Endodermal cell (in vitro differentiated cells): ENCODE data around the gene SRMS. TPM values are rescaled to one million over a fixed set of nuclear protein-coding genes. Genes with fewer than 3 reads are reported as not detected.
"Not testable (repeated sequence)": the region's sequence is repeated elsewhere in the genome, so short reads cannot be mapped to it uniquely, and the experiment has no call there.

ENCODE experiments used
- DNase-seq: peaks from one replicate; pipeline ENCODE4 v3.0.0-alpha.2; 2017
- H3K27ac ChIP-seq: 2 replicates; pipeline ENCODE4 v1.5.1; 2013; ENCODE audit warnings: mild to moderate bottlenecking, low read depth, low read length, moderate library complexity
- H3K27me3 ChIP-seq: 2 replicates; pipeline ENCODE4 v1.6.1; 2013; ENCODE audit warnings: mild to moderate bottlenecking, low read length, moderate library complexity; ENCODE audit not compliant: insufficient read depth, control insufficient read depth, poor library complexity, severe bottlenecking
- H3K36me3 ChIP-seq: 2 replicates; pipeline ENCODE4 v1.7.0; 2013; ENCODE audit warnings: mild to moderate bottlenecking, low read length, moderate library complexity; ENCODE audit not compliant: control insufficient read depth, insufficient read depth
- H3K4me1 ChIP-seq: one replicate; pipeline ENCODE4 v1.7.0; 2013; ENCODE audit warnings: low read length; ENCODE audit not compliant: control insufficient read depth, insufficient read depth
- H3K4me3 ChIP-seq: 2 replicates; pipeline ENCODE4 v1.5.1; 2013; ENCODE audit warnings: mild to moderate bottlenecking, low read length, moderate library complexity
- H3K9ac ChIP-seq: 2 replicates; pipeline ENCODE4 v1.6.1; 2013; ENCODE audit warnings: mild to moderate bottlenecking, low read length, moderate library complexity; ENCODE audit not compliant: poor library complexity, severe bottlenecking; ENCODE audit errors: extremely low read depth
- H3K9me3 ChIP-seq: 2 replicates; pipeline ENCODE4 v1.6.1; 2013; ENCODE audit warnings: mild to moderate bottlenecking, low read length, moderate library complexity; ENCODE audit not compliant: control insufficient read depth
- H3K27ac Mint-ChIP-seq: 2 replicates; pipeline ENCODE4 v1.8.0; 2020; ENCODE audit warnings: mixed read lengths
- H3K27me3 Mint-ChIP-seq: 2 replicates; pipeline ENCODE4 v1.8.0; 2021; ENCODE audit warnings: mild to moderate bottlenecking, mixed read lengths; ENCODE audit not compliant: insufficient read depth
- H3K36me3 Mint-ChIP-seq: 2 replicates; pipeline ENCODE4 v1.8.0; 2020; ENCODE audit warnings: low read depth, mixed read lengths
- H3K4me1 Mint-ChIP-seq: 2 replicates; pipeline ENCODE4 v1.8.0; 2020; ENCODE audit warnings: mixed read lengths
- H3K4me3 Mint-ChIP-seq: 2 replicates; pipeline ENCODE4 v1.8.0; 2020; ENCODE audit warnings: mild to moderate bottlenecking, moderate library complexity, mixed read lengths
- H3K9me3 Mint-ChIP-seq: 2 replicates; pipeline ENCODE4 v1.8.0; 2020; ENCODE audit warnings: mild to moderate bottlenecking, mixed read lengths
- WGBS, 2 experiments: methylation state at CpG; one replicate each; pipeline versions ENCODE4 v1.1.5 to v1.1.7; 2013; ENCODE audit warnings: missing lambda C conversion rate in 2 of 2, mixed read lengths in 1 of 2; ENCODE audit not compliant: insufficient coverage in 1 of 2, insufficient read length in 1 of 2; 5-methylcytosine and 5-hydroxymethylcytosine counted together
- total RNA-seq, 2 donors: library from RNA; stranded (reverse); fragmentation: NEBNext Ultra II Directional in 1 of 2; extraction: Animal tissue kit (Norgen Biotek cat#: 25700) in 1 of 2; gene quantifications; 2 replicates in 1 of 2; 3 replicates in 1 of 2; pipeline ENCODE4 v1.2.1, GENCODE V29; 2021
- TF ChIP-seq, protein P1 (sequence below): fragments of 200-600 bp; sonication (generic); conservative IDR thresholded peaks from 2 replicates; pipeline ENCODE4 v1.5.0; 2021; ENCODE audit warnings: antibody characterized with exemption, mild to moderate bottlenecking

Gene SRMS
- total RNA-seq, 2 donors from 2014 or later: not detected

DNA sequence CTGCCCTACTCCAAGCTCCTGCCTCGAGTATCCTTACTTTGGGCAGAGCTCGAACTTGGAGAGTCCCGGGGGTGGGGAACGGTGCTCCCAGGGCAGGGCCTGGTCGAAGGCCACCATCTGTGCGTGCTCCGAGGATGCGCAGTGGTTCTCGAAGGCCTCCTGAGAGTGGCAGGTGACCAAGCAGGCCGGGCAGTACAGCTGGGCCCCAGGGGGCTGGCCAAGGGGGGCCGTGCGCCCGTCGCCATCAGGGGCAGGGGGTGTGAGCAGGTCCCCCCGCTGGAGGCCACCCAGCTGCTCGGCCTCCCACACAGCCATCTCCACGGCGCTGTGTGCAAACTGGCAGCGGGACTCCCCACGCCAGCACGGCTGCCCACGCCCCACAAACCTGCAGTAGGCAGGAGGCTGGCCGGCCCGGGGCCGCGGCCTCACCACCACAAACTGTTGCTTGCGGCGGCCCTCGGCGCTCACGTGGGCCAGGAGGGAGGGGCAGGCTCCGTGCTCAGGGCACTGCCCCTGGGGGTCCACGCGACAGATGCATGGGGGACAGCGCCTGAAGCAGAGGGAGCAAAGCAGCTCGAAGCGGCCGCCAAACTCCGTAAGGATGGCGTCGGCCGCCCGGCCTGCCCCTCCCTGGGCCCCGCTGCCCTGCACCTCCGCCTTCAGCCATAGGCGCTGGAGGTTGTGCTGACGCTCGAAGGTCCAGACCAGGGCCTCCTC lies 24.7 kb upstream of the SRMS start:
- H3K9me3 ChIP-seq: no peaks in the 10 kb centered on the region
- H3K27ac ChIP-seq: no peak overlapping the region
- no peaks in the 10 kb centered on the region for H3K9me3 Mint-ChIP-seq
- no peak overlapping the region for H3K9ac ChIP-seq
- H3K36me3 ChIP-seq: no peaks in the 10 kb centered on the region
- no peak overlapping the region for H3K4me3 Mint-ChIP-seq
- no peaks in the 10 kb centered on the region for H3K36me3 Mint-ChIP-seq
- no peak overlapping the region for H3K4me3 ChIP-seq
- no peak for DNase-seq
- no peak overlapping the region for H3K27ac Mint-ChIP-seq
- H3K4me1 ChIP-seq: no peaks in the 10 kb centered on the region
- no peaks in the 10 kb centered on the region for H3K4me1 Mint-ChIP-seq
- 92% methylated on average over 21 to 48 of the region's 48 CpGs for WGBS, 2 experiments
- no peaks in the 10 kb centered on the region for H3K27me3 ChIP-seq
- TF ChIP-seq, protein P1, sequence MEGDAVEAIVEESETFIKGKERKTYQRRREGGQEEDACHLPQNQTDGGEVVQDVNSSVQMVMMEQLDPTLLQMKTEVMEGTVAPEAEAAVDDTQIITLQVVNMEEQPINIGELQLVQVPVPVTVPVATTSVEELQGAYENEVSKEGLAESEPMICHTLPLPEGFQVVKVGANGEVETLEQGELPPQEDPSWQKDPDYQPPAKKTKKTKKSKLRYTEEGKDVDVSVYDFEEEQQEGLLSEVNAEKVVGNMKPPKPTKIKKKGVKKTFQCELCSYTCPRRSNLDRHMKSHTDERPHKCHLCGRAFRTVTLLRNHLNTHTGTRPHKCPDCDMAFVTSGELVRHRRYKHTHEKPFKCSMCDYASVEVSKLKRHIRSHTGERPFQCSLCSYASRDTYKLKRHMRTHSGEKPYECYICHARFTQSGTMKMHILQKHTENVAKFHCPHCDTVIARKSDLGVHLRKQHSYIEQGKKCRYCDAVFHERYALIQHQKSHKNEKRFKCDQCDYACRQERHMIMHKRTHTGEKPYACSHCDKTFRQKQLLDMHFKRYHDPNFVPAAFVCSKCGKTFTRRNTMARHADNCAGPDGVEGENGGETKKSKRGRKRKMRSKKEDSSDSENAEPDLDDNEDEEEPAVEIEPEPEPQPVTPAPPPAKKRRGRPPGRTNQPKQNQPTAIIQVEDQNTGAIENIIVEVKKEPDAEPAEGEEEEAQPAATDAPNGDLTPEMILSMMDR: no peak
- H3K27me3 Mint-ChIP-seq: no peaks in the 10 kb centered on the region

DNA sequence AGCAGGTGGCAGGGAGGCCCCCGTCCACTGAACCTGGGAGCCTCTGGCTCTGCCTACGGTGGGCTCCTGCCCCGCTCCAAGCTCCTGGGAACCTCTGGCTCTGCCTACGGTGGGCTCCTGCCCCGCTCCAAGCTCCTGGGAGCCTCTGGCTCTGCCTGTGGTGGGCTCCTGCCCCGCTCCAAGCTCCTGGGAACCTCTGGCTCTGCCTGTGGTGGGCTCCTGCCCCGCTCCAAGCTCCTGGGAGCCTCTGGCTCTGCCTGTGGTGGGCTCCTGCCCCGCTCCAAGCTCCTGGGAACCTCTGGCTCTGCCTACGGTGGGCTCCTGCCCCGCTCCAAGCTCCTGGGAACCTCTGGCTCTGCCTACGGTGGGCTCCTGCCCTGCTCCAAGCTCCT lies 23.5 kb upstream of the SRMS start:
- not testable (repeated sequence) for H3K27ac ChIP-seq, H3K9ac ChIP-seq, DNase-seq, H3K9me3 Mint-ChIP-seq, H3K36me3 Mint-ChIP-seq, H3K4me1 ChIP-seq, H3K4me1 Mint-ChIP-seq, H3K27me3 Mint-ChIP-seq, H3K4me3 Mint-ChIP-seq, H3K27me3 ChIP-seq, H3K36me3 ChIP-seq, H3K4me3 ChIP-seq, H3K9me3 ChIP-seq, H3K27ac Mint-ChIP-seq
- WGBS, 2 experiments: 90% methylated on average over 3 of the region's 11 CpGs; no CpG with 5 or more reads in 1 of the 2 experiments

DNA sequence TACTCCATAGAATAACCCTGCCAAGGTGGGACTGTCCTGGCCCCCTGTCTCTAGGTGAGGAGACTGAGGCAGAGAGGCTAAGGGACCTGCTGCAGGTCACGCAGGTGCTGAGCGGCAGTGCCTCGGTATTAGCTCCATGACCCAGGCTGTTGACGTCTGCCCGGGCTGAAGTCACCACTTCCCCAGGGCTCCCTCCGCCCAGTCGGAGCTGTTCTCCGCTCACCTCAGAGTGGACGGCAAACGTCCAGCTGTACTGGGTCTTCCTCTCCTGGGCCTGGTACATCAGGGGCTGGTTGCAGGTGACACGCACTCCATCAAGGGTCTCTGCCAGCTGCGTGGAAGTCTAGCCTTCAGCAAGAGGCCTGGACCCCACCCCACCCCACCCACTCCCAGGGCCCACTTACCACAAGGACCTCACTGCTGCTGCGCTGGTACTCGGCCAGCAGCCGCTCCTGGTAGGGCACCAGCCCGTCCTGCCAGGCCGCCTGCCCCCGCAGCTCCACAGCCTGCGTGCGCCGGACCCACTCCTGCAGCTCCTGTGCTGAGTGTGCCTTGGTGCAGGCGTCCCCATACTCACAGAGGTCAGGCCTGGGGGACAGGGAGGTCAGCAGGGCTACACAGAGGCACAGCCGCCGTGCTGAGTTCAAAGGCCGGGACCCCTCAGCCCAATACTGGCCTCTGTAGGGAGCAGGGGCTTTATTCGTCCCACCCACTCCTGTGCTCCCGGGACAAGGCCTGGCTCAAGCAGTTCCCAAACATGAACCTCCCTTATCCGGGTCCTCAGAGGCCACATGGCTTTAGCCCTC lies 22.9 kb upstream of the SRMS start:
- H3K27ac ChIP-seq: no peak overlapping the region
- no peaks in the 10 kb centered on the region for H3K9me3 Mint-ChIP-seq

More for the DNA sequence above, 22.9 kb upstream of the SRMS start:
- no peaks in the 10 kb centered on the region for H3K9me3 ChIP-seq
- no peak overlapping the region for H3K9ac ChIP-seq
- no peaks in the 10 kb centered on the region for H3K27me3 Mint-ChIP-seq
- TF ChIP-seq, protein P1: no peak
- H3K36me3 ChIP-seq: no peaks in the 10 kb centered on the region
- no peaks in the 10 kb centered on the region for H3K4me1 ChIP-seq
- H3K27me3 ChIP-seq: no peaks in the 10 kb centered on the region
- 92 to 96% methylated on average over 14 to 28 of the region's 28 CpGs for WGBS, 2 experiments
- no peak overlapping the region for H3K4me3 ChIP-seq
- no peak for DNase-seq
- no peak overlapping the region for H3K27ac Mint-ChIP-seq
- no peaks in the 10 kb centered on the region for H3K4me1 Mint-ChIP-seq
- no peak overlapping the region for H3K4me3 Mint-ChIP-seq
- no peaks in the 10 kb centered on the region for H3K36me3 Mint-ChIP-seq
